Stimulated activated CD4-positive, alpha-beta T cell treated with anti-CD3 and anti-CD28 coated beads, TNF-alpha, amount 100 ng/mL, for 4 hours (primary cell): Measurements from ENCODE around the gene BNIP2.
"Not testable (repeated sequence)": the region's sequence is repeated elsewhere in the genome, so short reads cannot be mapped to it uniquely, and the experiment has no call there.

Experiments
- DNase-seq, 3 experiments: peaks; one replicate each; pipeline ENCODE4 v3.0.0-alpha.2; 2020; ENCODE audit warnings: low read depth in 3 of 3

BNIP2 gene

GRCh38 chr15:59688423-59688781, 718 bp downstream of the BNIP2 start:
- no peak for DNase-seq

GRCh38 chr15:59687836-59688235, 1.3 kb downstream of the BNIP2 start:
- no peak for DNase-seq

GRCh38 chr15:59686389-59686788, 2.7 kb downstream of the BNIP2 start:
- no peak for DNase-seq

- DNase-seq: no peak
These were observed 3.3 kb downstream of the BNIP2 start for GRCh38 chr15:59685737-59686297.

- DNase-seq: no peak
These were observed 8.2 kb downstream of the BNIP2 start for GRCh38 chr15:59680870-59681269.

GRCh38 chr15:59680346-59680745, 8.8 kb downstream of the BNIP2 start:
- no peak for DNase-seq

GRCh38 chr15:59678620-59679019, 10.5 kb downstream of the BNIP2 start:
- DNase-seq: no peak

GRCh38 chr15:59678172-59678571, 10.9 kb downstream of the BNIP2 start:
- DNase-seq: no peak

GRCh38 chr15:59676565-59676964, 12.6 kb downstream of the BNIP2 start:
- no peak for DNase-seq

GRCh38 chr15:59674361-59674877, 14.7 kb downstream of the BNIP2 start:
- DNase-seq: no peak

- DNase-seq: no peak
These were observed 20.6 kb downstream of the BNIP2 start for GRCh38 chr15:59668556-59668955.

GRCh38 chr15:59662260-59662659, 26.9 kb downstream of the BNIP2 start:
- DNase-seq: no peak

GRCh38 chr15:59659366-59659765, 29.8 kb downstream of the BNIP2 start:
- no peak for DNase-seq

- peak in 1 of 3 experiments; percentile 4 for DNase-seq
These were observed 31.4 kb downstream of the BNIP2 start for GRCh38 chr15:59657635-59658125.

GRCh38 chr15:59656897-59657634, 32.1 kb downstream of the BNIP2 start, which contains the start of gene GTF2A2:
TSS of gene GTF2A2 (minus strand) at chr15:59657515. CDS start at chr15:59652277, 5,238 bp downstream.
- DNase-seq: peak; percentile 79 to 84 (median 79)

- no peak for DNase-seq
These were observed 35.1 kb downstream of the BNIP2 start for GRCh38 chr15:59654046-59654445.

- no peak for DNase-seq
These were observed 39.5 kb downstream of the BNIP2 start for GRCh38 chr15:59649603-59650002.

GRCh38 chr15:59647085-59647484, 42.0 kb downstream of the BNIP2 start:
- DNase-seq: no peak

- DNase-seq: no peak
These were observed 42.8 kb downstream of the BNIP2 start for GRCh38 chr15:59646277-59646676.

GRCh38 chr15:59645812-59646211, 43.3 kb downstream of the BNIP2 start:
- not testable (repeated sequence) for DNase-seq

- DNase-seq: no peak
These were observed 44.4 kb downstream of the BNIP2 start for GRCh38 chr15:59644756-59645155.

GRCh38 chr15:59642351-59642750, 46.8 kb downstream of the BNIP2 start:
- DNase-seq: no peak

GRCh38 chr15:59637507-59637906, 51.6 kb downstream of the BNIP2 start:
- not testable (repeated sequence) for DNase-seq
